Heart right ventricle (tissue), 16 donors: Measurements from ENCODE around the gene KIF11. TPM values are rescaled to one million over a fixed set of nuclear protein-coding genes. Genes with fewer than 3 reads are reported as not detected.

Experiments used
- ATAC-seq, 8 donors: fragments of 200-7000 bp; cut with Tn5 transposase; one replicate each; pipeline ENCODE4 v1.9.1; 2020; ENCODE audit warnings: mild to moderate bottlenecking in 8 of 8, moderate library complexity in 8 of 8, moderate number of reproducible peaks in 1 of 8
- DNase-seq, 2 donors: peaks; one replicate each; pipeline ENCODE4 v3.0.0-alpha.2; 2020
- H3K27ac ChIP-seq, 10 donors: fragments of 200-600 bp; sonication (generic) in 2 of 10; one replicate each; pipeline versions ENCODE4 v1.5.0 to v1.8.0; 2020 to 2022; ENCODE audit warnings: mild to moderate bottlenecking in 3 of 10
- H3K27me3 ChIP-seq, 7 donors: fragments of 200-600 bp; one replicate each; pipeline ENCODE4 v1.8.0; 2021 to 2022; ENCODE audit warnings: mild to moderate bottlenecking in 2 of 7
- H3K36me3 ChIP-seq, 9 donors: fragments of 200-600 bp; sonication (generic) in 1 of 9; one replicate each; pipeline versions ENCODE4 v1.5.0 to v1.8.0; 2020 to 2022; ENCODE audit warnings: mild to moderate bottlenecking in 2 of 9
- H3K4me1 ChIP-seq, 9 donors: fragments of 200-600 bp; sonication (generic) in 1 of 9; one replicate each; pipeline versions ENCODE4 v1.5.0 to v1.8.0; 2020 to 2022; ENCODE audit warnings: mild to moderate bottlenecking in 4 of 9
- H3K4me3 ChIP-seq, 10 donors: fragments of 200-600 bp; sonication (generic) in 2 of 10; one replicate each; pipeline versions ENCODE4 v1.5.0 to v1.8.0; 2020 to 2022; ENCODE audit warnings: mild to moderate bottlenecking in 7 of 10, moderate library complexity in 2 of 10
- H3K9me3 ChIP-seq, 11 donors: fragments of 200-600 bp in 10 of 11; sonication (generic) in 2 of 11; one replicate each; pipeline versions ENCODE4 v1.5.0 to v1.8.0; 2013 to 2022; ENCODE audit warnings: mild to moderate bottlenecking in 2 of 11, control low read depth in 1 of 11, moderate library complexity in 1 of 11
- WGBS, 2 donors: extraction: QIAGEN DNeasy Blood & Tissue Kit; methylation state at CpG; one replicate each; pipeline ENCODE4 v1.1.7; 2013; ENCODE audit warnings: inconsistent platforms in 1 of 2; 5-methylcytosine and 5-hydroxymethylcytosine counted together
- intact Hi-C, 10 donors: fragments of 100-400 bp; cut with DNase I; formaldehyde crosslinking; loops; one replicate each; pipeline versions ENCODE4 v1.11.1 to v1.14.2; 2022
- polyA plus RNA-seq, 2 donors: library from polyadenylated mRNA; stranded (reverse); fragments of 200-250 nt; gene quantifications; one replicate each; pipeline ENCODE4 v1.2.3, GENCODE V29; 2013
- total RNA-seq, 10 donors: library from RNA; stranded (reverse); fragmentation: NEBNext Ultra II Directional in 3 of 10; extraction: Animal tissue kit (Norgen Biotek cat#: 25700) in 3 of 10; gene quantifications; one replicate each; pipeline versions ENCODE4 v1.2.1 to v1.2.4, GENCODE V29; 2021 to 2023
- TF ChIP-seq, protein P1 (sequence below), 9 donors: fragments of 200-600 bp; sonication (generic) in 2 of 9; IDR thresholded peaks; one replicate each; pipeline versions ENCODE4 v1.5.0 to v1.8.0; 2021 to 2022; ENCODE audit warnings: antibody characterized with exemption in 9 of 9, mild to moderate bottlenecking in 5 of 9, moderate library complexity in 1 of 9
- donor health status: Arrhythmogenic right ventricular cardiomyopathy.
- donor health status: ischemic (EF 13 %, LVEDD 7.1; RV severe dilation, severe dysfunction).
- donor health status: healthy with polysubstance abuse.
- donor health status: DM: no; HTN: yes; CAD: no.
- donor health status: DM: no; HTN: no; CAD: no.
- donor health status: ischemic (EF 25% LVEDD 6.9; RV normal size, moderate dysfunction).
- donor health status: ischemic (EF 25% LVEDD 5.7; RV mildly dilated, moderate dysfunction).
- donor health status: healthy.
- donor health status: DM: yes; HTN: yes; CAD: no.
- donor health status: Ischemic cardiomyopathy.
- donor health status: ischemic (EF 35%, LVEDD 5.7; RV mildly dilated, moderate dysfunction).
- donor health status: nonischemic (EF 11% LVEDD 7.7; RV severe dilation, severe dysfunction).
- donor health status: DM: yes; HTN: yes; CAD: no.
- donor health status: PGD.
- donor health status: ischemic (EF 29% LVEDD 5.4; RV normal size, mild dysfunction).
- donor health status: nonischemic (EF 23%, LVEDD 6.1; RV moderate dilation, normal function).

The KIF11 gene
- total and polyA plus RNA-seq, 12 donors, result 0.20 to 4.4 (median 0.74) TPM

DNA sequence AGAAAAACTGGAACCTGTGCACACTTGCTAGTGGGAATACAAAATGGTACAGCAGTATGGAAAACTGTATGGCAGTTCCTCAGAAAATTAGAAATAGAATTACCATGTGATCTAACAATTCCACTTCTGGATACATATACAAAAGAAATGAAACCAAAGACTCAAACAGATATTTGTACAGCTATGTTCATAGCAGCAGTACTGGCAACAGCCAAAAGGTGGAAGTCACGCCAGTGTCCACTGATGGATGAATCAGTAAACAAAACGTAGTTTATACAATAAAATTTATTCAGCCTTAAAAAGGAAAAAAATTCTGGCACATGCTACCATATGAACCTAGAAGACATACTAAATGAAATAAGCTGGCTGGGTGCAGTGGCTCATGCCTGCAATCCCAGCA lies 42.0 kb upstream of the KIF11 start:
- intact Hi-C loops, result no loop called here
- no peaks in the 10 kb centered on the region for H3K4me1 ChIP-seq
- DNase-seq (no peak), ATAC-seq (no peak)
- TF ChIP-seq, protein P1, sequence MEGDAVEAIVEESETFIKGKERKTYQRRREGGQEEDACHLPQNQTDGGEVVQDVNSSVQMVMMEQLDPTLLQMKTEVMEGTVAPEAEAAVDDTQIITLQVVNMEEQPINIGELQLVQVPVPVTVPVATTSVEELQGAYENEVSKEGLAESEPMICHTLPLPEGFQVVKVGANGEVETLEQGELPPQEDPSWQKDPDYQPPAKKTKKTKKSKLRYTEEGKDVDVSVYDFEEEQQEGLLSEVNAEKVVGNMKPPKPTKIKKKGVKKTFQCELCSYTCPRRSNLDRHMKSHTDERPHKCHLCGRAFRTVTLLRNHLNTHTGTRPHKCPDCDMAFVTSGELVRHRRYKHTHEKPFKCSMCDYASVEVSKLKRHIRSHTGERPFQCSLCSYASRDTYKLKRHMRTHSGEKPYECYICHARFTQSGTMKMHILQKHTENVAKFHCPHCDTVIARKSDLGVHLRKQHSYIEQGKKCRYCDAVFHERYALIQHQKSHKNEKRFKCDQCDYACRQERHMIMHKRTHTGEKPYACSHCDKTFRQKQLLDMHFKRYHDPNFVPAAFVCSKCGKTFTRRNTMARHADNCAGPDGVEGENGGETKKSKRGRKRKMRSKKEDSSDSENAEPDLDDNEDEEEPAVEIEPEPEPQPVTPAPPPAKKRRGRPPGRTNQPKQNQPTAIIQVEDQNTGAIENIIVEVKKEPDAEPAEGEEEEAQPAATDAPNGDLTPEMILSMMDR (IDR thresholded peaks at IDR 0.05), result no peak
- H3K27me3 ChIP-seq, result no peaks in the 10 kb centered on the region
- H3K27ac ChIP-seq, result no peak overlapping the region
- no peak overlapping the region for H3K4me3 ChIP-seq
- WGBS, 2 donors, result 63 to 68% methylated on average over 2 of the region's 2 CpGs
- H3K36me3 ChIP-seq, result peaks cover 0 to 61% (median 17%) of the 10 kb centered on the region in 9 donors
- H3K9me3 ChIP-seq, result peaks cover 0 to 22% (median 8%) of the 10 kb centered on the region in 11 donors

DNA sequence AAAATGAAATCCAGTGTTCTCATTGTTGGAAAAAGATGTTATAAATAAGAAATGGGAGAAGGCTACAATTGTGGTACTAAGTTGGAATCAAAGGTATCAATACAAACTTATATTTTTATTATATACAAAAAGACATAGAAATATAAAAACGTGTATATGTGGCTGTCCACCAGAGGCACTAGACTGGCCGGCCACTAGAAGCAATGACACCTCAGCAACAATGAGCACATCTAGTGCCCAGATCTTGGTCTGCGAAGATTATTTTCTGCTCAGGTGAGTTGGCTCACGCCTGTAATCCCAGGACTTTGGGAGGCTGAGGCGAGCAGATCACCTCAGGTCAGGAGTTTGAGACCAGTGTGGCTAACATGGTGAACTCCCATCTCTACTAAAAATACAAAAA lies 40.6 kb upstream of the KIF11 start:
- Histone ChIP-seq H3K4me3 (no peak overlapping the region), H3K27me3 (no peaks in the 10 kb centered on the region), H3K36me3 (peaks cover 0 to 74% (median 21%) of the 10 kb centered on the region in 9 donors), H3K27ac (no peak overlapping the region), H3K4me1 (no peaks in the 10 kb centered on the region), H3K9me3 (peaks cover 0 to 22% (median 8%) of the 10 kb centered on the region in 11 donors)
- no peak for DNase-seq
- no peak for ATAC-seq
- TF ChIP-seq, protein P1 (IDR thresholded peaks at IDR 0.05), result peak in 2 of 9 donors; percentile 6 to 11
- intact Hi-C loops, result no loop called here
- 87 to 96% methylated on average over 5 of the region's 5 CpGs for WGBS, 2 donors

DNA sequence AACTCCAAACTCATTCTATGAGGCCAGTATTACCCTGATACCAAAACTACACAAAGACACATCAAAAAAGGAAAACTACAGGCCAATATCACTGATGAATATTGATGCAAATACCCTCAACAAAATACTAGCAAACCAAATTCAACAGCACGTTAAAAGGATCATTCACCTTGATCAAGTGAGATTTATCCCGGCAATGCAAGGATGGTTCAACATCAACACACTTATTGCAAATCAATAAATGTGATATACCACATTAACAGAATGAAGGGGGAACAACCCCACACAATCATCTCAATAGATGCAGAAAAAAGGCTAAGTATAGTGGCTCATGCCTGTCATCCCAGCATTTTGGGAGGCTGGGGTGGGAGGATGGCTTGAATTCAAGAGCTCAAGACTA lies 39.0 kb upstream of the KIF11 start:
- H3K36me3 ChIP-seq, result peaks cover 0 to 84% (median 33%) of the 10 kb centered on the region in 9 donors

DNA sequence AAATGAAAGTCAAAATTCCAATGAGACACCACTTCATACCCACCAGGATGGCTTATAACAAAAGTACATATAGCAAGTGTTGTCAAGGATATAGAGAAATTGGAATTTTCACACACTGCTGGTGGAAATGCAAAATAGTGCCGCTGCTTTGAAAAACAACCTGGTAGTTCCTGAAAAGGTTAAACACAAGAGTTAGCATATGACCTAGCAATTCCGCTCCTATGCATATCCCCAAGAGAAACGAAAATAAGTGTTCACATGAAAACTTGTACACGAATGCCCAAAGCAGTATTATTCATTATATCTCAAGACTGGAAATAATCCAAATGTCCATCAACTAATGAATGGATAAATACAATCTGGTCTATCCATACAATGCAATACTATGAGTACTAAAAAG lies 33.9 kb upstream of the KIF11 start:
- TF ChIP-seq, protein P1 (IDR thresholded peaks at IDR 0.05), result no peak
- H3K9me3 ChIP-seq, result peaks cover 0 to 13% (median 4%) of the 10 kb centered on the region in 11 donors
- DNase-seq (no peak), ATAC-seq (no peak)
- intact Hi-C loops, result no loop called here
- peaks cover 0 to 7% (median 0%) of the 10 kb centered on the region in 9 donors for H3K4me1 ChIP-seq
- H3K4me3 ChIP-seq, result no peak overlapping the region
- peaks cover 0 to 83% (median 33%) of the 10 kb centered on the region in 9 donors for H3K36me3 ChIP-seq
- no peaks in the 10 kb centered on the region for H3K27me3 ChIP-seq
- 98 to 99% methylated on average over 4 of the region's 4 CpGs for WGBS, 2 donors
- no peak overlapping the region for H3K27ac ChIP-seq

More for the DNA sequence above, 39.0 kb upstream of the KIF11 start:
- Histone ChIP-seq H3K4me1 (no peaks in the 10 kb centered on the region), H3K27ac (no peak overlapping the region), H3K27me3 (no peaks in the 10 kb centered on the region), H3K9me3 (peaks cover 0 to 23% (median 8%) of the 10 kb centered on the region in 11 donors), H3K4me3 (no peak overlapping the region)
- ATAC-seq (no peak), DNase-seq (no peak)
- 96 to 100% methylated on average over 2 of the region's 2 CpGs for WGBS, 2 donors
- intact Hi-C loops, result no loop called here
- TF ChIP-seq, protein P1 (IDR thresholded peaks at IDR 0.05), result no peak
